SHP77 (cell line): Measurements from ENCODE around the gene MACC1.

Source experiments
- DNase-seq, 2 experiments: peaks; one replicate each; lab custom pipeline; 2025; lab: John Stamatoyannopoulos, UW

Gene MACC1

DNA sequence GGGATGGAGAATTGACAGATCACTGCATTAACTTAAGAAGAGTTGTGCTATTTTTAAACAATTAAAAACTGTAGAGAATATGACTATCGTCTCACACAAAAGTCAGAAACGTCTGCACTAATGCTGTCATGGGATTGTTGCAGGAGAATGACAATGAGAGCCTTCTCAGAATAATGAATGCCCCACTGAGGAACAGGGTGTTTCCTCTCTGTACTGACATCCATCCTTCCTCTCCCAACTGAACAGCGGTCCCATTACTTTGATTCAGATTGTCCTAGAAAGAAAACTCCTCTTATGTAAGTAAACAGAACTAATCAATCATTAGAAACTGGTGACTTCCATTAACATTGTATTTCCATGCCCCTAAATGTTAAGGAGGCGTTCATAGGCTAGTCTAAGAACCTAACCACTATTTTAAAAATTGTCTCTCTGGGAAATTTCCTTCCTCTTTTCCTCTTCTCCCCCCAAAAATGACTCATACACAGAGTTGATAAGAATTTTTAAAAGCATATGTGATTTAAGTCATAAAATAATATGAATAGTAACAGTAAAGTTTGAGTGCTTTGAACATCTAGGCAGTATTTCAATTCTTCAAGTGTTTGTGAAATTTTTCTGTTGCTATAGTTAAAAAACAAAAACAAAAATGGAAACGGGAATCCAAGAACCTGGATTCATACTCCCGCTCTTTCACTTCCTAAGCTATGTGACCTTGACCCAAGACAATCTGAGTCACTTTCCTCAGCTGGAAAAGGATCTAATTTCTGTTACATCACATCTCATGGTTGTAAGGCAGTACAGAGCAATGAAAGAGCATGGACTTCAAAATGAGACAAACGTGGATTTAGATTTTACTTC is 12.7 kb upstream of the MACC1 start:
- DNase-seq: no peak

DNA sequence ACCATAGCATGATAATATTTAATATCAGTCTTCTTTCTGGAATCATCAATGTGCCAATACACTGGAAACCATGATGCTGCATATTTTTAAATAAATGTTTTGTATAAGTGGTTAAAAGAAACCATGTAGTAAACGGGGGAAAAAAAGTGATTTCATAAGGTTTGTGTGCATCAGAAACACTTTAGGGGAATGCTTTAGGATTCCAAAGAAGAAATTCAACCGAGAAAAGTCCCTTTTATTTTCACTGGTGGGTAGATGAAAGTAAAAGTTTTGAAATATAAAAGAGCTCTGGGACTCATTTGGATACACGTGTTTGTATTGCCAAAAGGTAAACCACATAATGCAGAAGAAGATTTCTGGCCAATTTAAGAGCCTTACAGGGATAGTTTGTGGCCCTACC is 11.9 kb upstream of the MACC1 start:
- DNase-seq: no peak

- no peak for DNase-seq
Observed at GRCh38 chr7:20228654-20229053, 11.5 kb upstream of the MACC1 start.

- DNase-seq: no peak
Observed at GRCh38 chr7:20227291-20227795, 10.2 kb upstream of the MACC1 start.

GRCh38 chr7:20226860-20227259 is 9.7 kb upstream of the MACC1 start:
- peak in 1 of 2 experiments; percentile 4 for DNase-seq

- no peak for DNase-seq
Observed at GRCh38 chr7:20225384-20225783, 8.2 kb upstream of the MACC1 start.

- DNase-seq: no peak
Observed at GRCh38 chr7:20224025-20224424, 6.8 kb upstream of the MACC1 start.

DNA sequence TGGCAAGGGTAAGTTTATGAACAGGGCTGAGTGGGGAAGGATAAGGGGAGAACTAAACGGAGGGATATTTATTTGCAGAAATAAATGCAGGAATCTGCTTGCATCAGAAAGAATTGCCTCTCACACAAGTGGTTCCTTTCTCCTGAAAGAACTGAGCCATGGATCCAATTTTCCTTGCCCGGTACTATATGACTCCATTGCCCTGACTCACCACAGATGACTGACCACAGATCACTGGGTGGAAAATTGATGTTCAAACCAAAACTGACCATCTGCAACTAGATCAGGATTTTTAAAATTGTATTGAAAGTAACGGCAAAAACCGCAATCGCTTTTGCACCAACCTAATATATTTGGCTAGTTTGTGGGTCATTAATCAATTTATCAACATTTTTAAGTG is 6.2 kb upstream of the MACC1 start:
- no peak for DNase-seq

- DNase-seq: no peak
Observed at GRCh38 chr7:20222219-20222828, 5.1 kb upstream of the MACC1 start.

DNA sequence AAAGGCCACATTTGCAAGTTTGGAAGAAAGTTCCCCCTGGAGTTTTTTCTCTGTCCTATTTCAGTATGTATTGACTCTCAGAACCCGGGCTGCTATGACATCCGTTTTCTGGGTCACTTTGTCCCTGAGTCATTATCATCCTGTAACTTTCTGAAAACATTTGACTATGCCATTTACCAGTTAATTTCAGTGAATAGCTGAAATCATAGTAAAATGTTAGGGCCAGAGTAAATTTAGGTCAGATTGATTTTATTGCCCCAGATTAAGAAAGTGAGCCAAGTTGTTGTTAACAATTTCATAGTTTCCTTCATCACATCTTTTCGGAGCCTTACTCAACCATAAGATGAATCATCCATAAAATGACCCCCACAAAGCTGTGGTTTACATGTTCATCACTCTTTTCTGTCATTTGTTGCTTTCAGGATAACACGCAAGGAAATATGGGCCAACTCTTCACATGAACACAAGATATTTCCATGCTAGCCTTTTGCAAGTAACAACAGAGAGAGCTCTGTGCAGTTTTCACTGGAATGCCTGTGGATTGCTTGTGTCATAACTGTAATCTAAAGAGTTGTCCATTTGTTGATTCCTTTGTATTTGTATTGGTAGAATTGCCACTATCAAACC is 3.9 kb upstream of the MACC1 start:
- DNase-seq: no peak

GRCh38 chr7:20220293-20220761 is 3.1 kb upstream of the MACC1 start:
- DNase-seq: no peak

GRCh38 chr7:20219446-20220292 is 2.5 kb upstream of the MACC1 start:
- DNase-seq: peak; percentile 89 to 95

DNA sequence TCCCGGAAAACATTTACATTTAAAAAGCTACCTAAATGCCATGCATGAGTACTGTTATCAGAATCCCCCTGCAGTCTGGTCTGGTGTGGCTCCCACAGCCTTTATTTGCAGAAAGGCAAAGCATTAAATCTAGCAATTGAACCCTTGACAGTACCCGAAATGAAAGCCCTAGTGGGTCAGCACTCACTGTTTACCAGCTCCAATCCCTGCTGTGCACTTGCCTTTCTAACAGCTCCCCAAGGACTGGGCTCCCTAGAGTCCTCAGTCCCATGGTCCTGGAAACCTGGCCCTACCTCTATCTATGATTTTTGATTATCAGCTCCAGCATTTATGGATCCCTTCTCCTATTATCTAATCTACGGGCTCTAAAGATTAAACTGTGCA is 1.9 kb upstream of the MACC1 start:
- DNase-seq: no peak

DNA sequence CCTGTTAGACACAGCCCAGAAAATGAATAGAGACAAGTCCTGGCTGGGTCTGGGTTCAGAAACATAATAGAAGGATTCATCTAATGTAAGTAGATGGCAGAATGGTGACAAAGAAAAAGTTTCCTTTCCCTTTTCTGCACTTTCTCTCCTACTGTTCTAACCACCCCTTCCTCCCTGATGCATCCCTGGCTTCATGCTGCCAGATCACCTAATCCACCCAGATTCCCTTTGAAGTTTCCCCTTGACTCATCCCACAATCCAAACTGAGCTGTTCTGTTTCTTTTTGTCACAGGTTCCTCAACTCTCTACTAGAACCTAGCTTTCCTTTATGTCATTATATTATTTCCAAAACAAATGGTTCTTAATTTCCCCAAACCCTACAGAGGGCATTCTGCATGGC is 1.1 kb upstream of the MACC1 start:
- DNase-seq: no peak

GRCh38 chr7:20216406-20217036 is 663 bp downstream of the MACC1 start:
- DNase-seq: no peak

GRCh38 chr7:20214921-20215669 is 2.1 kb downstream of the MACC1 start:
- DNase-seq: no peak

- no peak for DNase-seq
Observed at GRCh38 chr7:20214132-20214531, 3.1 kb downstream of the MACC1 start.

DNA sequence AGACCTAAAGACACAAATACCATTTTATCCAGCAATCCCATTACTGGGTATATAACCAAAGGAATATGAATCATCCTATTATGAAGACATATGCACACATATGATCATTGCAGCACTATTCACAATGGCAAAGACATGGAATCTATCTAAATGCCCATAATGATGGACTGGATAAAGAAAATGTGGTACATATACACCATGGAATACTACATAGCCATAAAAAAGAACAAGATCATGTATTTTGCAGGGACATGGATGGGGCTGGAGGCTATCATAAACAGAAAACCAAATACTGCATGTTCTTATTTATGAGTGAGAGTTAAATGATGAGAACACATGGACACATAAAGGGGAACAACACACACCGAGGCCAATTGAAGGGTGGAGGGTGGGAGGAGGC is 3.8 kb downstream of the MACC1 start:
- DNase-seq: no peak

DNA sequence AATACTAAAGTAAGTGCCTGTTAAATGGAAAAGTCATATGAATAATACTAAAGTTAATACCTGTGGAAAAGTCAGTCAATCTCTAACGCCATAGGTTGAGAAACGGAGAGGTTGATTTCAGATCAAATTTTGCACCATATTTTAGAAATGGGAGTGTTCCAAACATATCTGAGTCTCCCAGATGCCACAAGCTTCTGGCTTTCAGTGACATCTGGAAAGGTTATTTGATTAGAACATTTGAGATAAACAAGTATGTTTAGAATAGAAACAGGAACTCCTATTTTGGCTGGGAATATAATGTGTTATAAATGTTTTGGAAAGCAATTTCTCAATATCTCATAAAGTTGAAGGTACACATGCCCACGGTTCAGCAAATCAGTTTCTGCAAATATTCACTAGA is 5.8 kb downstream of the MACC1 start:
- no peak for DNase-seq

GRCh38 chr7:20208651-20209307 is 8.4 kb downstream of the MACC1 start:
- DNase-seq: no peak
